ENCODE measurements around the gene SPAG7. TPM values are rescaled to one million over a fixed set of nuclear protein-coding genes. Genes with fewer than 3 reads are reported as not detected.
A peak's percentile ranks its signal among the peaks of the same experiment; 100 is the strongest.

The SPAG7 gene
- total RNA-seq, 1 experiment from 2014 or later, result 97.3 TPM

GRCh38 chr17:4942760-4943508, 24.7 kb downstream of the SPAG7 start:
- Mint-ChIP-seq H3K4me1 (peaks cover 43% of the 10 kb centered on the region), H3K4me3 (no peak overlapping the region), H3K27me3 (ENCODE audit: low read depth) (no peaks in the 10 kb centered on the region), H3K9me3 (no peaks in the 10 kb centered on the region), H3K27ac (peak overlapping the region; percentile 82), H3K36me3 (peaks cover 54% of the 10 kb centered on the region)
- CTCF ChIA-PET, result no interaction called here
- ATAC-seq (no peak), DNase-seq (ENCODE audit: low spot score) (no peak)
- POLR2A ChIA-PET, result no interaction called here
- TF ChIP-seq MAX (CRISPR knock-in tag; IDR thresholded peaks at IDR 0.05) (no peak), ESRRA (CRISPR knock-in tag; IDR thresholded peaks at IDR 0.05; ENCODE audit: borderline replicate concordance) (no peak), FOXJ3 (CRISPR knock-in tag; IDR thresholded peaks at IDR 0.05; ENCODE audit: borderline replicate concordance) (no peak), ZSCAN18 (CRISPR knock-in tag; IDR thresholded peaks at IDR 0.05) (no peak), JAZF1 (CRISPR knock-in tag; IDR thresholded peaks at IDR 0.05) (no peak), ZMAT4 (CRISPR knock-in tag; IDR thresholded peaks at IDR 0.05) (0 out of 2 replicates have a peak, but pooled peaks have one; percentile 4)

GRCh38 chr17:4941319-4941610, 26.4 kb downstream of the SPAG7 start:
- Mint-ChIP-seq H3K27me3 (ENCODE audit: low read depth) (no peaks in the 10 kb centered on the region), H3K4me1 (peaks cover 36% of the 10 kb centered on the region), H3K9me3 (no peaks in the 10 kb centered on the region), H3K4me3 (peak overlapping the region; percentile 96), H3K36me3 (peaks cover 52% of the 10 kb centered on the region), H3K27ac (peak overlapping the region; percentile 98)
- ChIA-PET POLR2A (interaction anchor here (2.6 kb wide), 1 partner anchor 26 kb away, joined by 38 read pairs; the partner anchor contains the start of gene SPAG7), CTCF (interaction anchor here (0.9 kb wide), 1 partner anchor 37 kb away, joined by 3 read pairs; no protein-coding TSS in a partner anchor)
- no peak for ATAC-seq
- no peak for DNase-seq (ENCODE audit: low spot score)
- TF ChIP-seq E2F4 (CRISPR knock-in tag; IDR thresholded peaks at IDR 0.05; ENCODE audit: borderline replicate concordance, low read depth) (no peak), MYBL2 (CRISPR knock-in tag; IDR thresholded peaks at IDR 0.05) (no peak), USF1 (CRISPR knock-in tag; IDR thresholded peaks at IDR 0.05) (no peak), E2F5 (CRISPR knock-in tag; IDR thresholded peaks at IDR 0.05) (no peak), FOXJ3 (CRISPR knock-in tag; IDR thresholded peaks at IDR 0.05; ENCODE audit: borderline replicate concordance) (no peak), ESRRA (CRISPR knock-in tag; IDR thresholded peaks at IDR 0.05; ENCODE audit: borderline replicate concordance) (no peak), ZNF281 (CRISPR knock-in tag; IDR thresholded peaks at IDR 0.05) (no peak), ATF6 (CRISPR knock-in tag; IDR thresholded peaks at IDR 0.05) (no peak), ZNF512 (CRISPR knock-in tag; IDR thresholded peaks at IDR 0.05; ENCODE audit: borderline replicate concordance) (no peak), ETV6 (CRISPR knock-in tag; IDR thresholded peaks at IDR 0.05) (no peak), ZNF232 (CRISPR knock-in tag; IDR thresholded peaks at IDR 0.05) (no peak), RORB (CRISPR knock-in tag; IDR thresholded peaks at IDR 0.05) (no peak), ZNF671 (CRISPR knock-in tag; IDR thresholded peaks at IDR 0.05) (no peak), ZBTB21 (CRISPR knock-in tag; IDR thresholded peaks at IDR 0.05; ENCODE audit: borderline replicate concordance) (no peak)
